CD4-positive, alpha-beta T cell treated with Interleukin-15 for 4 hours (primary cell): Measurements from ENCODE around the gene PRSS38.

Experiments used
- DNase-seq: peaks from one replicate; pipeline ENCODE4 v3.0.0-alpha.2; 2020; ENCODE audit warnings: low spot score

Gene PRSS38

DNA sequence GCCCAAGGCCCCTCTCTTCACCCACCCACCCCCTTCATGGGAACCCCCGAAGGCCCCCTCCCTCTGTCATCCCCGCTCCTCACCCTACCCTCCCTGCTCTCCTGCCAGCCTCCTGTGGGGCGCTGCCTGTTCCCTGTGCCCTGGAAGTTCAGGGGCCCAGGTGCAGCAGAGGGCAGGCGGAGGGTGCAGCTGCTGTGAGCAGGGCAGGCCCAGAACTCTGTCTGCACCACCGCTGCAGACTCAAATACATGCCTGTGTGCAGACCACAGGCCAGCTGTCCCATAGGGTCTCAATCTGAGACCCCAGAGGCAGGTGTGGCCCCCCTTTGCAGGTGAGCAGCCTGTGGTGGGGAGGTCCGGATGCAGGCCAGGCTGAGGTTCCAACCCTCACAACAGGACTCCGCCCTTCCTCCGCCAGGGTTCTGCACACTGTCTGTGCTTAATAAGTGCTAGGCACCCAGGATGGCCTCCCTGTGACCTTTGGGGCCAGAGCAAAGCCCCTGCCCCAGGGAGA lies 69.7 kb downstream of the PRSS38 start:
- peak; percentile 41 for DNase-seq

GRCh38 chr1:227885648-227886502 lies 70.4 kb downstream of the PRSS38 start:
- peak; percentile 31 for DNase-seq

DNA sequence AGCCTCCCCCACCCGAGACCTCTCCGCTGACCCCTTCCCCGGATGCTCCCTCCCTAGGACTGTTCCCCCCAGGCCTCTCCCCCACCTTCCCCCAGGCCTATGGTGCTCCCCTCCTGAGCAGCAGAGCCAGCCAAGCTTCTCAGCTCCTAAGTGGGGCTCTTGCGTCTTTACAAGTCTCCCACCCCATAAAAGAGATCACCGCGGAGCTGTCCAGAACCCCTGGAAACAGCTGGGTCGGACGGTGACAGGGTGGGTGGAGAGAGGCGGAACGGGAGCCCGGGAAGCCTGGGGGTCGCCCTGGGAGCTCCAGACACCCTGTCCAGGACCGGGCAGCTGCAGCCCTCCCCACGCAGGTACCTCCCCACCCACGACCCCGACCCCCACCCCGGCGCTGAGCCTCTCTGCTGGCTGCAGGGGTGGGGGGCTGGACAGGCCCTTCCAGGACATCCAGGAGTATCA lies 71.1 kb downstream of the PRSS38 start:
- no peak for DNase-seq

- DNase-seq, result peak; percentile 33
Observed at GRCh38 chr1:227886993-227887696, 71.7 kb downstream of the PRSS38 start.

DNA sequence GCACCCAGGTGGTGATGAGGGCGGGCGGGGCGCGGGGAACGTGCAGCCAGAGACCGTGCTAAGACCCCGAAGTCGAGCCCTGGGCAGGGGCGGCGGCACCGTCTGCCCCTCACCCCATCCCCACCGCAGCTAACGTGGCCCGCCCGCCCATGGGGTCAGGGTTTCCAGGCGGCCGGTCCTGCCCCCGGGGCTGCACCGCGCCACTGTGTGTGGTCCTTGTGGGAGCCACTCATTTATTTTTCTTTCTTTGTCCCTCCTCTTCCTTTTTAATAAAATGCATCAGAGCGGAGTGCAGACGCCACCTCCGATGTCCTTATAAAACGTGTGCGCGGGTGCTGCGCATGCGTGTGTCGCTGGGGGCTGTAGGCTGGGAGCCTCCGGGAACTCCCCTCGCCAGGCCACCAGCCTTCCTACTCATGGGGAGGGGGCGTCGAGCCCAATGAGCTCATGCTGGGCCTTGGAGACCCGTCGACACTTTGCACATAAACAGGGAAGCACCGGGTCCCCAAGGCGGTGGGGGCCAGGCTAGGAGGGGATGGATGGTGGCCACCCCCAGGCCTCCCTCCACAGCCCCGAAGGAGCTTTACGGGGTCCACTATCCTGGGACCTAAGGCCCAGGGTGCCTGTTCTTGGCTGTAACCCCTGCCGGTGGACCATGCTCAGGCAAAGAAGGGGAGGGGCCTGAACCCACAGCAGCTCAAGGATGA lies 72.4 kb downstream of the PRSS38 start:
- peak; percentile 44 for DNase-seq

DNA sequence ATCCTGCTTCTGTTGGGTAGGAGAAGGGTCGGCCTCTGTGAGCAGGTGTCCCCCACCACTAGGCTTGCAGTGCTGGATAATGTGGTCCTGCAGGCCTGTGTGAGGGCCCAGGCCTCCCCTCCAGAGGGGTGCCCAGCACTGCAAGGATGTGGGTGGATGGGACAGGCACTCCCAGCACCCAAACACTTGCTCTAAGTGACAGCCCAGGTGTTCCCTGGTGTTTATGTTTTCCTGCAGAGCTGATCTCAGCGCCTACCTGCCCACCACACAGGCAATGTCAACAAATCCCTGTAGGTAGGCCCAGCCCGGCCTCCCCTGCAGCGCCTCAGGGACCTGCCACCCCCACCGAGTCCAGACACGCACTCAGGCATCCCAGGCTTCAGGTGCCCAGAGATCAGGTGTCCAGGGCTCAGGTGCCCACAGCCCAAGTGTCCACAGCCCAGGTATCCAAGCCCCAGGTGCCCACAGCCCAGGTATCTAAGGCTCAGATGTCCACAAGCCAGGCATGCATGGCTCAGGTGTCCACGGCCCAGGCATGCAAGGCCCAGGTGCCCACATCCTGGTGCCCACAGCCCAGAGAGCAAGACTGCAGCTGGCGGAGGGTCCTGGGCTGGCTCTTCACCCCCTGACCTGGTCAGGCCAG lies 73.0 kb downstream of the PRSS38 start:
- DNase-seq, result no peak

GRCh38 chr1:227889047-227889862 lies 73.8 kb downstream of the PRSS38 start:
- no peak for DNase-seq

DNA sequence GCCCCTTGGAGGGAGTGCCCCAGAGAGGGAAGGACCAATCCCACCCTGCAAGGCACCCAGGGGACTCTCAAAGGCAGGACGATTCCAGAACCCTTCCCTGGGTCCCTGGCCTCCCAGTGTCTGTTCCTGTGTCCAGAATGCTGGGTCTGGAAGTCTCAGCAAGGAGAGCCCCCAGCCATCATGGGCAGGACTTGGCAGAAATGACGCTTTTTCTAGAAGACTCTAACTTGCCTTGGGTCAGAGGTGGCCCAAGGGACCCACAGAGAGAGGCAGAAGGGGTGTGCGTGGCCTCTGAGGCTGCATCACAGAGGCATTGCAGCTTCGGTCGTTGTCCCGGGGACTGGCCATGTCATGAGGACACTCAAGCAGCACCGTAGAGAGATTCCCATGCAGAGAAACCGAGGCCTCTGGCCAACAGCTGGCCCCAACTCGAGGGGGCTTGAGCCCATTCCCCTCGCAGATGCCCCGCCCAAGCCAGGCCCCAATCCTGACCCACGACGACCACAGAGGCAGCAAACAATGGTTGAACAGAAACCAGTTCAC lies 74.5 kb downstream of the PRSS38 start:
- no peak for DNase-seq

- no peak for DNase-seq
Observed at GRCh38 chr1:227890451-227891222, 75.2 kb downstream of the PRSS38 start.

DNA sequence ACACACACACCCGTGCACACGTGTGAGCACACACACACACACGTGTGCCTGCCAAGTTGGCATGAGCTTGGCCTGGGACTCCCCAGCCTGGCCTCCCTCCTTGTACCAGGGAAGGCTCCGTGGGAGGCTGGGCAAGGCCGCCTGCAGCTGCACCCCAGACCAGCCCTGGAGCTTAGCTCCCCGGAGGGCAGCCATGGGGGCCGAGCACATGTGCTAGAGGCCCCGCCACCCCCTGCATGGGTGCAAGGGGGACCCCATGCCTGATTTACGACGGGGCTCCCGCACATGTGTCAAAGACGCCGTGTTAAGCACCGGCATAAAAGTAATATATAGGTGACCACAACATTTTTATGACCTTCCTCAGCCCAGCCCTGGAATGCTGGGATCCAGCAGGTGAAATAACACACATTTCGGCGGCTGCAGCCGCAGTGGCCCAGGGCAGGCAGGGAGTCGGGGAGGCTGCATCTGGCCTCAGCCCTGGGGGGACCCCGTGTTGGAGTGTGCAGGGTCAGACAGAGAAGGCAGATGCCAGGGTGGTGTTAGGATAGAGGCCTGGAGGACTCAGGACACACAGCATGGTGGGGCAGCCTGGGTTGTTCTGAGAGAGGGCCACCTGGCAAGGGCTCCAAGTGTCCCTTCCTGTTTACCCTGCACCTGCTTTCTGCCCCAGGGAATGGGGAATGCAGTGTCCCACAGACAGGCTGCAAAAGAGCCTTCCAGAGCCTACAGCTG lies 75.9 kb downstream of the PRSS38 start:
- DNase-seq, result no peak

DNA sequence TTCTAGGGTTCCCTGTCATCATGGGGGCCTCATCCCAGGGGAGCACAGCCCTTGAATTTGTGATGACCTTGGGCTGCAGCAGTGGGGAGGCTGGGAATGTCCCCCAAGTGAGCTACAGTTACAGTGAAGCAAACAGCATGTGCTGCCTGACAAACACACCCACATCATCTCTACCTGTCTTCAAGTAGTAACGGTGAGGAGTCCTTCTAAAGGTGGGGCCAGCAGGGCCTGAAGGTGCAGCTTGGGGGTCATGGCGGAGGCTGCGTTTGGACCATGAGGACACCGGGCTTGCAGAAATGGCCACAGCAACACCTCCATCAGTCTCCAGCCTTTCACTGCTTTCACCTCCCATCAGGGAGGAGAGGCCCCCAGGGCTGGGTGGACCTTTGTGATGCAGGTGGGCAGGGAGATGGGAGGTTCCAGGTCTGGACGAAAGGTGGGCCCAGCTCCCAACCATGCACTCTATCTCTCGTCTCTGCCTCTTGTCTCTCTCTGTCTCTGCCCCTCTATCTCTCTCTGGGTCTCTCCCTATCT lies 76.5 kb downstream of the PRSS38 start:
- DNase-seq, result no peak

DNA sequence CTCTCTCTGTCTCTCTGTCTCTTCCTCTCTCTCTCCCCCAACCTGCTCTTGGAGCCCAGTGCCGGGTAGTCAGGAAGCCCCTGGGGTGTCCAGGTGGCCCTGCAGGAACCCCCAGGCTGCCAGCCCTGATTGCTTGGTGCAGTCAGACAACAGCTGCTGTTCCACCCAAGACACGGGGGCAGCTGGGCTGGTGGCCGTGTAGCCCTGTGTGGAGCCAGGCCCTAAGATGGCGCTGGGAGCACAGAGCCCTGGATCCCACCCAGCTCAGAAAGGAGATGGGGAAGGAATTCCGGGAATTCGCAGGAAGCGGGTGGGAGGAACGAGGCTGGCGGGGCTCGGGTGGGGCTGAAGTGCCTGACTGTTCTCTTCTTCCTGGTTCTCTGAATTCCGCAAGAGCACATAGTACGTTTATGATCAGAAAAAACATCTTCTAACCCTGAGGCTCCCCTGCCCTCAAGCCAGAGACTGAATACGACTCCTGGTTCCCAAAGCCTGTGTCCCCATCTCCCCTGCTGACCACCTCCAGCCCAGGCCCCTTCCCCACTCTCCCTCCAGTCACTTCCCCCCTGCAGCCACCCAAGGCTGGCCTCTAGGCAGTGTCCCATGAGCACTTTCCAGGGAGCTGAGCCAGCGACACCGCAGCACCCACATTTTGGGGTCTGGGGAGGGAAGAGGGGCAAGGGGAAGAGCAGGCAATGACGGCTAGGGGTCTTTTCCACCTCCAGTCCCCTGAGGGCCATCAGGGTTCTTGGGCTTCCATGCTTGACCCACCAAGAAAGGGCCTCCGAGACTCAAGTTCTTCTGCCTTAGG lies 77.2 kb downstream of the PRSS38 start:
- DNase-seq, result no peak

- DNase-seq, result no peak
Observed at GRCh38 chr1:227893300-227893948, 77.9 kb downstream of the PRSS38 start.

DNA sequence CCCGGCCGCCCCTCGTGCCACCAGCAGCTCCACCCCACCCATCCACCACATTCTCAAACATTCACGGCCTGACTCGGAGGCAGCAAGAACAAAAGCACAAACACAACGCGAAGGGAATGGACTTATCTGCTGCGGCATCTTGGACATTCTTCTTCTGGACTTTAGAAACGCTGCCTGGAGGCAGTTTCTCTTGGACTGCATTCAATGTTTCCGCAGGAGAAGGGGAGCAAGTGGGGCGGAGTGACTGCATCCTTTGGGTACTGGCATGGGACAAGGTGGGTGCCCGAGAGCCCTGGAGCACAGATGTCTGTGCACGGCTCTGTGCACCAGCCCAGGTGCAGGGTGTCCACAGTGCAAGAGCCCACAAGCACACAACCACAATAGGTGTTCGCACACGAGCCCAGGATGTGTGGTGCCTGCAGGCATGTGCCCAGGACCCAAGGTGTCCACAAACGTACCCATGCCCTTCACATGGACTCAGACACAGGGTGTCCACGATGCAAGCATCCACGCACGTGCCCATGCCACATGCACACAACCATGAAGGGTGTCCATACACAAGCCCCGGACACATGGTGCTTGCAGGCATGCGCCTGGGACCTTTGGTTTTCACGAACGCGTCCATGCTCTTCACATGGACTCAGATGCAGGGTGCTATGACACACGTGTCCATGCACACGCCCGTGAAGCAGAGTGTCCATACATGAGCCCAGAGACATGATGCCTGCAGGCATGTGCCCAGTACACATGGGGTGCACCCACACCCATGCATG lies 78.7 kb downstream of the PRSS38 start:
- DNase-seq, result no peak

DNA sequence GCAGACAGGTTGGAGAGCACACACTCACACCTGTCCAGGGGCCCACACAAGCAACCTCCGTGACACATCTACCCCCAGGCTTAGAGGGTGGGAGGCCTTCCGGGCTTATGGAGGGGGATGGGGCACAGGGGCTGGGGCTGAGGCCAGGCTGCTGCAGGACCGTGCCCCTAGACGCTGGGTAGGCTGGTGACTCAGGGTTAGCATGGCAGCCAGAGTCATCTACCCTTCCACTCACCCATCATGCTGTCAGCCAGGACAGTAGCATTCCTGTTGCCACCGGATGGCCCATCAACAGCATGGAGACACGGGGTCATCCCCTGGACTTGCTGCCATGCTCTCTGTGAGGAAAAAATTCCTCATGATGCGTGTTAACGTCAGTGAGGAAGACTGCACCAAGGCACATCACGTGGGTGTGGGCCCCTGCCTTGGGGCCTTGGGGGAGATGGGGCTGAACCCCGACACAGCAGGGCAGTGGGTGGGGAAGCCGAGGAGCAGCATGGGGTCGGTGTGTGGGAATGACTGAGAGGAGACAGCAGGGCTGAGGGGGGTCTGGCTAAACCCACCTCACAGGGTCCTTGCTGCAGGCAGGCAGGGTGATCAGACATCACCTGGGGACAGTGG lies 79.5 kb downstream of the PRSS38 start:
- DNase-seq, result no peak
